Endometrium (tissue), 2 donors: ENCODE measurements around the gene FEM1C.
"Not testable (repeated sequence)": the region's sequence is repeated elsewhere in the genome, so short reads cannot be mapped to it uniquely, and the experiment has no call there.

ENCODE experiments used
- FAIRE-seq: peaks from 2 replicates; lab custom pipeline; 2012; peaks lifted over from hg19 to GRCh38; lab: Jason Lieb, UNC
- donor health status: control.
- donor health status: control.

FEM1C gene

GRCh38 chr5:115520191-115520590 lies 24.4 kb downstream of the FEM1C start:
- no peak for FAIRE-seq

GRCh38 chr5:115516372-115516771 lies 28.2 kb downstream of the FEM1C start:
- FAIRE-seq = no peak

- no peak for FAIRE-seq
Observed at GRCh38 chr5:115514220-115514619, 30.4 kb downstream of the FEM1C start.

- FAIRE-seq = no peak
Observed at GRCh38 chr5:115511632-115512031, 32.9 kb downstream of the FEM1C start.

- FAIRE-seq = no peak
Observed at GRCh38 chr5:115510145-115510645, 34.4 kb downstream of the FEM1C start.

DNA sequence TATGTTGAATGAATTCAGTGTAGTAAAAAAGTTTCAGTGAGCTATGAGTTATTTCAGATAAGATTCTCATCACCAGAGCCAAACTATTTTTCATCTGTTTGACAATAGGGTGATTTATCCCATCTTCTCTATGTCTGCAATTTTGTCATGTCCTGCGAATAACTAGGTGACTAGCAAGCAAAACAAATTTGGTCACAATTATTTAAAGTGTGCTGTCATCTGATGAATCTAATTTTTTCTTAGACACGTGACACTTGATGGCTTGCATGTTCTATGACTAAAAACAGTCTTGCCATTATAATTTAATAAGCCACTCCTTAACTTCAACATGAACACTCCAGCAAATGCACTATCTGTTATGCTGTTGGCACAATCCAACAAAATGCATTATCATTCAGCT lies 35.0 kb downstream of the FEM1C start:
- no peak for FAIRE-seq

GRCh38 chr5:115507681-115508080 lies 36.9 kb downstream of the FEM1C start:
- peak; percentile 51 for FAIRE-seq

DNA sequence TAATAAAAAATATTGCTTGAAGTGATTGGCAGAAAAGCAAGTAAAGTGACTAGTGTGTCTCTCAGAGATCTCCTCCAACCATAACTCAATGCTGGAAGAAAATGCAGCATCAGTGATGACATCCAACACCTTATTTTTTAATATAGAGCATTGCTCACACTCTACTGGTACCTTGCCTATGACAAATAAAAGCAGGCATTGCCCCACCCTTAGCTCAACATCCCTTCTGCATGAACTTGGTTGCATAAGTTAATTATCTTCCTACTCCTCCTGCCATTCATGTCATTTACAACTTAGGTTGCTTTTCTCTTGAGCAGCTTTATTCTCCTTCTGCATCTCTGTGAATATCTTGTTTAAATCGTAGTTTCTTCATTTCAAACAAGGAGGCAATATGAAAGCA lies 41.2 kb downstream of the FEM1C start:
- no peak for FAIRE-seq

- FAIRE-seq = no peak
Observed at GRCh38 chr5:115501464-115502210, 42.9 kb downstream of the FEM1C start.

DNA sequence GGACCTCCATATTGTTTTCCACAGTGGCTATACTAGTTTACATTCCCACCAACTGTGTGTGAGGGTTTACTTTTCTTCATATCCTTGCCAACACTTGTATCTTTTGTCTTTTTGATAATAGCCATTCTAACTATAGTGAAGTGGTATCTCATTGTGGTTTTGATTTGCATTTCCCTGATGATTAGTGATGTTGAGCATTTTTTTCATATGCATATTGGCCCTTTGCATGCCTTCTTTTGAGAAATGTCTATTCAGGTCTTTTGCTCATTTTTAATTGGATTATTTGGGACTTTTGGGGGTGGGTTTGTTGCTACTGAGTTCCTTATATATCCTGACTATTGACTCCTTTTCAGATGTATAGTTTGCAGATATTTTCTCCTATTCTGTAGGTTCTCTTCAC lies 44.4 kb downstream of the FEM1C start:
- no peak for FAIRE-seq

DNA sequence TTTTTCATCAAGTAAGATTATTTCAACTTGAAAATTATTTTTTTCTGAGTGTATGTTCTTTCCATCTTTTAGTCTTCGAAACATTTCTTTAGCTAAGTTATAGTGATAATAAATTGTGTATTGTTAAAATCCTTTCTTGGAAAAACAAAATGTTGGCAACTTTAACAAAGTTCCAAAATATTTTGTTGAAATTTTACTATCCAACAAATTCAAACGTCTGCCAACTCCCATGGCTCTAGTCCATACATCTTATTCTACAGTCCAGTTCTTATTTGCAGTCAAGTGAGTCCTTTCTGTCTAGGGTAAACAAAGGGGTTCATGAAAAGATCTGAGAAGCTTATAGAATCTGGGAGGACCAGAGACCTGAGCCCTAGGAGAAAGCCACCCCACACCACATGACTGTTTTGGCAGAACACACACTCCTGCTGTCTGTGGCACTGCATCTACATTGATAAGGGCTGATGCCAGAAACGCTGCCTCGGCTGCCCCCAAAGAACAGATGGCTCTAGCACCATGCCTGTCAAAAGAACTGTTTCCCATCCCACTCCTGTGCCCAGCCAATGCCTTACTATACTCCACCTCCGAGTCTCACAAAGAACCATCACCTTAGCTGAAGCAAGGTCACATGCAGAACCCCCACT lies 47.5 kb downstream of the FEM1C start:
- peak; percentile 37 for FAIRE-seq

GRCh38 chr5:115494570-115495289 lies 49.8 kb downstream of the FEM1C start:
- FAIRE-seq = no peak

DNA sequence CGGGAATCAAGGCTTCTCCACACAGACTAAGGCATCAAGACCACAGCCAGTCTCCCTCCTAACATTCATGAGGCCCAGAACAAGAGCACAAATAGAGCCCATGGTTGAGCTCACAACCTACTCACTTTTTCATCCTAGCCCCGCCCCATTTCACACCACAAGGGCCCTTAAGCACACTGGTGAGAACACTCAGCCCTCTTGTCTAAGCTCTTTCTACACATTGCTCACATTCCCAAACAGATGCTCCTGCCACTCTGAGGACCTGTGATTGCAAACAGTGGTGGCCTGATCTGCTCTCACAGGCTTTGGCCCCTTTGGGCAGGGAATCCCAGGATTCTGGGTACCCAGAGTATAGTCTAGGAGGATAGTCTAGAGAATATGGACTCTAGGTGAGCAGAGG lies 54.0 kb downstream of the FEM1C start:
- FAIRE-seq = no peak

DNA sequence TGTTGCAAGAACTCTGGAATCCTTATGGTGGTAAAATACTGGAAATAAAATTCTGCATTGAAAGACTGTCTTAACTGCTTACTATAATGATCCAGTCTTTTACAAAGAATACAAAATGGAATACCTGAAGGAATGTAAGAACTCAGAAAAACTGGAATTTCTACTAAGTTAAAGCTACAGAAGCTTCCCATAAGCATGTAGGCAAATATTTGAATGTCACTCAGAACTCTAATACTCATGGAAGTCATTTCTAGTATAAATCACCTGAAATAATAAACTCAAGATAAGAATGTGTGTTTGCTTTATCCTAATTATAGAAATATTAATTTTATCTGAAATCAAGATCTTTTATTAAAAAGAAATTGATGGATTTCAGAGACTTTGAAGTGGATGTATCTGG lies 54.8 kb downstream of the FEM1C start:
- FAIRE-seq = no peak

GRCh38 chr5:115487756-115488155 lies 56.8 kb downstream of the FEM1C start:
- no peak for FAIRE-seq

GRCh38 chr5:115487168-115487567 lies 57.4 kb downstream of the FEM1C start:
- no peak for FAIRE-seq

DNA sequence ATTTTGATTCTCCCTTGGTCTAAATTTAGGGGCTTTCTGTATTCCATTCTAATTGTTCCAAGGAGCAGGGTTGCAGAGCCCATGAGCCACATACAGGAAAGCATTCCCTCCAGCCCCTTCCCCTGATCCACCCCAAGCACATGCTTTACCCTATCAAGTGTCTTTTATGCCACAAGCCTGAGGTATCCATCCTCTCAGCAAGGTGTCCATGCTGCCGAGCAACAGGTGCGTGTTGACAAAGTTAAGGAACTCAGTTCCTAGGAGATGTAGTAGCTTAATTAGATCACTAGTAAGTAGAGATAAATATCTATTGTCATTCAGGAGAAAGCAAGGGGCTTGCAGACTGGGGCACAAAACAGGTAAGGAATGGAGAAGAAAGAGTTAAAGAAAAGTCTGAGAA lies 57.8 kb downstream of the FEM1C start:
- no peak for FAIRE-seq

DNA sequence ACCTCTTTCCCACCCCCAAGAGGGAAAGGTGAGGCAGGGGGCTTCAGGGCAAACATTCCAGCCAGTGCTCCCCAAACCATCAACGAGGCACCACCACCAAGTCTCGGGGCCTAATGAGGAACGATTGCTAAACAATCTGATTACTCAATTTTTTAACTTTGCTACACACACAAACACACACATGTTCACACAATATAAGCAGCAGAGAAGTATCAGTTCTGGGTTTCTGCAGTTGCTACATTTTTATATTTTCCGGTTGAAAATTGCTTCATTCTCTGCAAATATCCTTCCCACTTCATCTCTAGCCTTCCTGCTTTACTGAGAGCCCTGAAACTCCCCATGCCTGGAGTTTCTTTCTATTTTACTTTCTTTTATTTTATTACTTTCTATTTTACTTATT lies 60.2 kb downstream of the FEM1C start:
- FAIRE-seq = no peak

GRCh38 chr5:115480900-115481299 lies 63.7 kb downstream of the FEM1C start:
- FAIRE-seq = no peak

GRCh38 chr5:115480271-115480670 lies 64.3 kb downstream of the FEM1C start:
- no peak for FAIRE-seq

GRCh38 chr5:115479166-115479873 lies 65.3 kb downstream of the FEM1C start:
- FAIRE-seq = not testable (repeated sequence)

DNA sequence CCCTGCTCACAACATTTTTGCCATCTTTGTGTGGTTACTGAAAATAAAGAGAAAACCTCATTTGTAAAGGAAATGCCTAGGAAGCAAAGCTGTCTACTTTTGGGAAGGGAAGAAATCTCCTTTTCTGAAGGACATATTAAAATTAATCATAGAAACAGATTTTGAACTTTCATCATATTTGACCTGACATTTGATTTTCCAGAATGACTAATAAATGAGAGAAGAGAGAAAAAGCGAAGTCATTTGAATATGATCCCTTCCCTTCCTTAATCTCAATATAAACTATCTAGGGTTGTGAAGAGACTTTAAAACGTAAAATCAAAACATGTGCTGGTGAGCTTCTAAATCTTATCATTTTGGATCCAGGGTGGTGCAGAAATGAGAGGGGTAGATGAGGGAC lies 66.3 kb downstream of the FEM1C start:
- FAIRE-seq = no peak
